ENCODE data around the gene TFF3.

GRCh38 chr21:42281181-42281680, 34.0 kb downstream of the TFF3 start:
- TF ChIP-seq POLR2A (IDR thresholded peaks at IDR 0.05): no peak
- TF ChIP-seq, protein P1, sequence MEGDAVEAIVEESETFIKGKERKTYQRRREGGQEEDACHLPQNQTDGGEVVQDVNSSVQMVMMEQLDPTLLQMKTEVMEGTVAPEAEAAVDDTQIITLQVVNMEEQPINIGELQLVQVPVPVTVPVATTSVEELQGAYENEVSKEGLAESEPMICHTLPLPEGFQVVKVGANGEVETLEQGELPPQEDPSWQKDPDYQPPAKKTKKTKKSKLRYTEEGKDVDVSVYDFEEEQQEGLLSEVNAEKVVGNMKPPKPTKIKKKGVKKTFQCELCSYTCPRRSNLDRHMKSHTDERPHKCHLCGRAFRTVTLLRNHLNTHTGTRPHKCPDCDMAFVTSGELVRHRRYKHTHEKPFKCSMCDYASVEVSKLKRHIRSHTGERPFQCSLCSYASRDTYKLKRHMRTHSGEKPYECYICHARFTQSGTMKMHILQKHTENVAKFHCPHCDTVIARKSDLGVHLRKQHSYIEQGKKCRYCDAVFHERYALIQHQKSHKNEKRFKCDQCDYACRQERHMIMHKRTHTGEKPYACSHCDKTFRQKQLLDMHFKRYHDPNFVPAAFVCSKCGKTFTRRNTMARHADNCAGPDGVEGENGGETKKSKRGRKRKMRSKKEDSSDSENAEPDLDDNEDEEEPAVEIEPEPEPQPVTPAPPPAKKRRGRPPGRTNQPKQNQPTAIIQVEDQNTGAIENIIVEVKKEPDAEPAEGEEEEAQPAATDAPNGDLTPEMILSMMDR (IDR thresholded peaks at IDR 0.05): no peak

Data from lower leg skin (tissue), 3 donors.